Tibial nerve (tissue), 4 donors: ENCODE measurements around the gene MAML2.

ENCODE experiments used
- CTCF ChIP-seq, 5 experiments: fragments of 200-600 bp in 3 of 5; fragments of 450-650 bp in 2 of 5; sonication (generic) in 3 of 5; IDR thresholded peaks; one replicate each; pipeline ENCODE4 v1.5.1; 2016 to 2019; ENCODE audit warnings: antibody characterized with exemption in 5 of 5, mild to moderate bottlenecking in 3 of 5, moderate library complexity in 2 of 5
- EP300 ChIP-seq, 2 donors: sonication (generic); formaldehyde crosslinking; IDR thresholded peaks; one replicate each; pipeline ENCODE4 v1.6.1; 2017; ENCODE audit warnings: antibody characterized with exemption in 2 of 2, mild to moderate bottlenecking in 1 of 2

GRCh38 chr11:96273507-96273906, 69.5 kb downstream of the MAML2 start:
- no peak for TF ChIP-seq CTCF (IDR thresholded peaks at IDR 0.05)
- TF ChIP-seq EP300 (IDR thresholded peaks at IDR 0.05) = no peak
